Measurements from ENCODE around the gene RAD18.

GRCh38 chr3:8954938-8955763, 8.1 kb downstream of the RAD18 start:
- TF ChIP-seq CTCF (IDR thresholded peaks at IDR 0.05) (no peak), POLR2AphosphoS5 (IDR thresholded peaks at IDR 0.05) (no peak)
